Measurements from ENCODE around the gene PRKCA.

PRKCA gene

DNA sequence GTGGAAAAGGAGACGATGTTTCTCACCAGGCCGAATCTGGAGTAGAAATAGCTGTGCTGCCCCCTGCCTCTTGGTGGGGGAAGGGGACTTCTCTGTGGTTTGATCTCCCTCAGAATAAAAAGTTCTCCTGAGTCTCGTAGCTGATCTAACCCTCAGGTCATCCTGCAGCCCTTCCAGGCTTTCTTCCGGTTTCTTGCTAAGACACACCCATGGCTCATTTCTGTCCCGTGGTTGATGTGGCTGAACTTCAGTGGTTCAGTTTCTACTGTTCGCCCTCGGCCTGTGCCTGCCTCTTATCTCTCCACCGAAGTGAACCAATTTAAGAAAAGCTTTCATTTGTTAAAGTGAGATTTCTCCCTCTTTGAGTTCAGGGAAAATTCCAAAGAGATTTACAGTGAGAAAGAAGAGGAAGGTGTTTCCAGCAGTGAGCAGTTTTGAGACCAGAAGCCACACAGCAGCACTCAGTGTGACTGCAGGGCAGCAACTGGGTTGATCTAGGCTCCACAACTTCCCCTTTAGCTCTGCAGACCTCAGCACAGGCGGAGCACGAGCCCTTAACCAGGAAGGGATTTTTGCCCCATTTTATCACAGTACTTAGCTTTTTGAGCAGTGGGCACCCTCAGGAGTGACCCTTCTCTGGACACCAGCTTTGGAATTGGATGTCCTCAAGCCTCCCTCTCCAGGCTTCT is 497.6 kb downstream of the PRKCA start:
- H3K4me3 ChIP-seq (ENCODE audit: low read depth, low read length) = no peak overlapping the region
- DNase-seq (ENCODE audit: low read depth) = no peak
- TF ChIP-seq CTCF (IDR thresholded peaks at IDR 0.05; ENCODE audit: low read depth, low read length, missing control alignments) = no peak

DNA sequence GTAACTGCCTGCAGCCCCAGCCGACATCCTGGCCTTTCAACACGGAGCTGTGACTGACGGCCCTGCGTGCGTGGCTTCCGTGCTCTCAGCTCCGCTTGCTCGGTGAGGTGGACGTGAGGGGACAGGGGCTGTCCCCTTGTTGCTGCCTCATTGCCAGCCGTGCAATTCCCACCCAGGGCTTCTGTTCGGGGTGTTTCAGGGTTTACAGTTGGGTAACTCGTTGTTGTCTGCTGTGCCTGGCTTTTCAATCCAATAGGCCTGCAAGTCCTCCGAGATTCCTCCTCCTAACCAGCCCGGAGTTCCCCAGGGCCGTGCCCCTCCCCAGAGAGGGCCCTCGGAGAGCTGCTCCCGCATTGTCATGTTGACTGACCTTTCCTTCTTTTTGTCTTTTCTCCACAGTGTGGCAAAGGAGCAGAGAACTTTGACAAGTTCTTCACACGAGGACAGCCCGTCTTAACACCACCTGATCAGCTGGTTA is 501.1 kb downstream of the PRKCA start:
- no peak for TF ChIP-seq CTCF (IDR thresholded peaks at IDR 0.05; ENCODE audit: low read depth, low read length, missing control alignments)
- H3K4me3 ChIP-seq (ENCODE audit: low read depth, low read length) = no peak overlapping the region
- DNase-seq (ENCODE audit: low read depth) = no peak

- H3K4me3 ChIP-seq (ENCODE audit: low read depth, low read length) = no peak overlapping the region
- no peak for TF ChIP-seq CTCF (IDR thresholded peaks at IDR 0.05; ENCODE audit: low read depth, low read length, missing control alignments)
- no peak for DNase-seq (ENCODE audit: low read depth)
These were observed 503.2 kb downstream of the PRKCA start for GRCh38 chr17:66805567-66805966.

- no peak overlapping the region for H3K4me3 ChIP-seq (ENCODE audit: low read depth, low read length)
- TF ChIP-seq CTCF (IDR thresholded peaks at IDR 0.05; ENCODE audit: low read depth, low read length, missing control alignments) = no peak
- no peak for DNase-seq (ENCODE audit: low read depth)
These were observed 504.8 kb downstream of the PRKCA start for GRCh38 chr17:66807182-66807581.

GRCh38 chr17:66809408-66809807 is 507.0 kb downstream of the PRKCA start:
- no peak for DNase-seq (ENCODE audit: low read depth)
- no peak for TF ChIP-seq CTCF (IDR thresholded peaks at IDR 0.05; ENCODE audit: low read depth, low read length, missing control alignments)
- H3K4me3 ChIP-seq (ENCODE audit: low read depth, low read length) = no peak overlapping the region

DNA sequence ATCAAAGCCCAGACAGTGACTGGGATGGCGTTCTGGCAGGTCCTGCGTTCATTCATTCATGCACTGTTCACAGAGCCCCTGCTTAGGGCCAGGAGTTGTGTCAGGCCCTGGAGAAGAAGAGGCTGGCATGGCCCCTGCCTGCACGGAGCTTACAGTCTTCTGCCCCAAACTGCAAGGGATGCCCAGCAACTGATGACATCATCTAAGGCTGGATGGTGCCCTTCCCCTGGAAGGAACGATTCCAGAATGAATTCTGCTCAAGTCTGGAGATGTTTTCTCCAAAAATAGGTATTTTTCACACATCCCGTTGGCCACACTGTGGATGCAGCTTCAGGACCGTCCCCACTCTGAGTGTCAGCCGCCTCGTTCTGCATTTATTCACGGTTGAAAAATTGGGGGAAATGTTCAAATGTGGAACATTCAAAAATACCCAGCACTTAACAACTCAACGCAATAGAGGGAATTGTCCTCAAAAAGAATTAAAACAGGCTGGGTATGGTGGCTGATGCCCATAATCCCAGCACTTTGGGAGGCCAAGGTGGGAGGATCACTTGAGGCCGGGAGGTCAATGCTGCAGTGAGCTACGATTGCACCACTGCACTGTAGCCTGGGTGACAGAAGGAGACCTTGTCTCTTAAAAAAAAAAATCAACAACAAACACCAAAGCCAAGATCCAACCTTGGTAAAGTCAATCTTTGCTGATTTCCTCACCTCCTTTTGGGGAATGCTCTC is 508.7 kb downstream of the PRKCA start:
- H3K4me3 ChIP-seq (ENCODE audit: low read depth, low read length) = no peak overlapping the region
- no peak for TF ChIP-seq CTCF (IDR thresholded peaks at IDR 0.05; ENCODE audit: low read depth, low read length, missing control alignments)
- DNase-seq (ENCODE audit: low read depth) = no peak

Data from GM12864 (cell line).